ENCODE data around the gene AGO3. TPM values are rescaled to one million over a fixed set of nuclear protein-coding genes. Genes with fewer than 3 reads are reported as not detected.

Gene AGO3
- total and polyA plus RNA-seq, 8 donors, result 1.9 to 33.8 (median 12.4) TPM

- WGBS, 5 donors, result 69 to 83% (median 72%) methylated on average over 3 of the region's 3 CpGs
- H3K9me3 ChIP-seq, result no peaks in the 10 kb centered on the region
- H3K4me3 ChIP-seq, result no peak overlapping the region
- TF ChIP-seq POLR2A (IDR thresholded peaks at IDR 0.05) (no peak), CTCF (IDR thresholded peaks at IDR 0.05) (no peak), EP300 (IDR thresholded peaks at IDR 0.05) (no peak)
- H3K27me3 ChIP-seq, result peaks cover 0 to 24% (median 6%) of the 10 kb centered on the region in 3 donors
- no peaks in the 10 kb centered on the region for H3K36me3 ChIP-seq
- DNase-seq, result no peak
- no peak overlapping the region for H3K27ac ChIP-seq
- H3K4me1 ChIP-seq, result peaks cover 12 to 17% (median 13%) of the 10 kb centered on the region in 4 donors
- intact Hi-C loops (cut with DNase I; ENCODE audit: low total_unique reads), result no loop called here
Measured at GRCh38 chr1:36080236-36080635, 149.3 kb downstream of the AGO3 start.

DNA sequence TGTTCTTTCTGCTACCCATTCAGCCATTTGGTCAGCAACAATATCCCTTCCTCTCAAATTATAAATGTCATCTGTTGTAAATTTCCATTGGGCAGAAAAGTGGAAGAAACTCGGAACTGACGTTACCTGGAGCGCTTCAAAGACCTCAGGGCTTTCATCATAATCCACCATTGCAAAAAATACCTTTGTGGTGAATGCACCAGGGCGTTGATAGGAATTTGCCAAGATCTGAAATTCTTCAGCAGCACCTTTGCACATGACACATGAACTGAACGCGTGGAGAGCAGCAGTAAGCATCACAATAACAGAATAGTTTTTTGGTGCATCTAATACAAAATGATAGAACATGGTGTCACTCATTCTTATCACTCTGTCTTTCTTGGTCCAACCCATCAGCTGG, 149.9 kb downstream of the AGO3 start:
- Histone ChIP-seq H3K4me3 (no peak overlapping the region), H3K9me3 (no peaks in the 10 kb centered on the region), H3K27me3 (peaks cover 0 to 27% (median 6%) of the 10 kb centered on the region in 3 donors), H3K36me3 (no peaks in the 10 kb centered on the region), H3K4me1 (peaks cover 12 to 17% (median 13%) of the 10 kb centered on the region in 4 donors), H3K27ac (no peak overlapping the region)
- no peak for DNase-seq
- TF ChIP-seq EP300 (IDR thresholded peaks at IDR 0.05), result no peak
- TF ChIP-seq POLR2AphosphoS5 (IDR thresholded peaks at IDR 0.05), result no peak
- no peak for TF ChIP-seq POLR2A (IDR thresholded peaks at IDR 0.05)
- TF ChIP-seq CTCF (IDR thresholded peaks at IDR 0.05), result no peak
- WGBS, 5 donors, result 83 to 91% (median 86%) methylated on average over 6 of the region's 6 CpGs
- intact Hi-C loops (cut with DNase I; ENCODE audit: low total_unique reads), result no loop called here

- Histone ChIP-seq H3K36me3 (no peaks in the 10 kb centered on the region), H3K4me3 (no peak overlapping the region), H3K9me3 (no peaks in the 10 kb centered on the region), H3K27me3 (peaks cover 0 to 33% (median 6%) of the 10 kb centered on the region in 3 donors), H3K4me1 (peaks cover 12 to 17% (median 13%) of the 10 kb centered on the region in 4 donors), H3K27ac (no peak overlapping the region)
- no peak for DNase-seq
- intact Hi-C loops (cut with DNase I; ENCODE audit: low total_unique reads), result no loop called here
- TF ChIP-seq POLR2AphosphoS5 (IDR thresholded peaks at IDR 0.05) (no peak), CTCF (IDR thresholded peaks at IDR 0.05) (no peak), EP300 (IDR thresholded peaks at IDR 0.05) (no peak), POLR2A (IDR thresholded peaks at IDR 0.05) (no peak)
- 63 to 73% (median 71%) methylated on average over 3 of the region's 3 CpGs for WGBS, 5 donors
Measured at GRCh38 chr1:36081926-36082485, 151.1 kb downstream of the AGO3 start.

DNA sequence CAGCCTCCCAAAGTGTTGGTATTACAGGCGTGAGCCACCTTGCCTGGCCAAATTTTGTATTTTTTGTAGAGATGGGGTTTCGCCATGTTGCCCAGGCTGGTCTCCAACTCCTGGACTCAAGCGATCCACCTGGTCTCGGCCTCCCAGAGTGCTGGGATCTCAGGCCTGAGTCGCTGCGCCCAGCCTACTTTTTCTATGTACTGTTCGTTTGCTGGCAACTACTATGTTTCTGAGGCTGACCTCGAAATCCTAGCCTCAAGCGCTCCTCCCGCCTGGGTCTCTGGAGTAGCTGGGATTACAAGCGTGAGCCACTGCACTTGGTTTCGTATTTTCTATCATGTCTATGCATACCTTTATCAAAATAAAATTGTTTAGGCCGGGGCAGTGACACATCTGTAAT, 152.3 kb downstream of the AGO3 start:
- Histone ChIP-seq H3K9me3 (no peaks in the 10 kb centered on the region), H3K4me1 (peaks cover 14 to 23% (median 17%) of the 10 kb centered on the region in 4 donors), H3K27me3 (peaks cover 0 to 33% (median 6%) of the 10 kb centered on the region in 3 donors), H3K4me3 (no peak overlapping the region), H3K36me3 (no peaks in the 10 kb centered on the region), H3K27ac (no peak overlapping the region)
- intact Hi-C loops (cut with DNase I; ENCODE audit: low total_unique reads), result no loop called here
- 86 to 92% (median 87%) methylated on average over 13 of the region's 13 CpGs for WGBS, 5 donors
- no peak for DNase-seq
- TF ChIP-seq EP300 (IDR thresholded peaks at IDR 0.05), result no peak
- TF ChIP-seq POLR2AphosphoS5 (IDR thresholded peaks at IDR 0.05), result no peak
- TF ChIP-seq CTCF (IDR thresholded peaks at IDR 0.05), result no peak
- TF ChIP-seq POLR2A (IDR thresholded peaks at IDR 0.05), result no peak
